DND-41 (cell line): ENCODE results near the gene TAOK1.

Experiments
- EZH2 ChIP-seq: IDR thresholded peaks from 3 replicates; pipeline ENCODE4 v1.6.1; 2012; ENCODE audit warnings: borderline replicate concordance, low read depth, mild to moderate bottlenecking, moderate library complexity, low read length, inconsistent platforms; ENCODE audit not compliant: severe bottlenecking
- TF ChIP-seq, protein P1 (sequence below): IDR thresholded peaks from 2 replicates; pipeline ENCODE4 v1.5.1; 2012; ENCODE audit warnings: borderline replicate concordance, low read length, moderate library complexity, mild to moderate bottlenecking; ENCODE audit not compliant: poor library complexity, severe bottlenecking; ENCODE audit errors: extremely low read depth

DNA sequence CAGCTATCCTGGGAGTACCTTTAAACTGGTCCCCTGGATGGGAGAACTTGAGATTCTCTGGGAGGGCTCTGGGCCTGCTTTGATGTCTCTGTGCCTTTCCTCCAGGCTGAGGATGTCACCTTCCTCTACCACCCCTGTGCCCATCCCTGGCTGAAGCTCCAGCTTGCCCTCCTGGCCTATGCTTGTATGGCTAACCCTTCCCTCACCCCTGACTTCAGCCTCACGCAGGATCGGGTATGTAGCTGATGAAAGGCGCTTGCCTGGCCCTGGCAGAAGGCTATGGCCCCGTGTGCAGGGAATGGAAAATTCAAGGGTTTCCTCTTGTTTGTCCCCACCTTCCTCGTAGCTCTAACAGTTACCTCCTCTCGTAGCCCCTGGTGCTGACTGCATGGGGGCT, 181.3 kb downstream of the TAOK1 start:
- TF ChIP-seq, protein P1, sequence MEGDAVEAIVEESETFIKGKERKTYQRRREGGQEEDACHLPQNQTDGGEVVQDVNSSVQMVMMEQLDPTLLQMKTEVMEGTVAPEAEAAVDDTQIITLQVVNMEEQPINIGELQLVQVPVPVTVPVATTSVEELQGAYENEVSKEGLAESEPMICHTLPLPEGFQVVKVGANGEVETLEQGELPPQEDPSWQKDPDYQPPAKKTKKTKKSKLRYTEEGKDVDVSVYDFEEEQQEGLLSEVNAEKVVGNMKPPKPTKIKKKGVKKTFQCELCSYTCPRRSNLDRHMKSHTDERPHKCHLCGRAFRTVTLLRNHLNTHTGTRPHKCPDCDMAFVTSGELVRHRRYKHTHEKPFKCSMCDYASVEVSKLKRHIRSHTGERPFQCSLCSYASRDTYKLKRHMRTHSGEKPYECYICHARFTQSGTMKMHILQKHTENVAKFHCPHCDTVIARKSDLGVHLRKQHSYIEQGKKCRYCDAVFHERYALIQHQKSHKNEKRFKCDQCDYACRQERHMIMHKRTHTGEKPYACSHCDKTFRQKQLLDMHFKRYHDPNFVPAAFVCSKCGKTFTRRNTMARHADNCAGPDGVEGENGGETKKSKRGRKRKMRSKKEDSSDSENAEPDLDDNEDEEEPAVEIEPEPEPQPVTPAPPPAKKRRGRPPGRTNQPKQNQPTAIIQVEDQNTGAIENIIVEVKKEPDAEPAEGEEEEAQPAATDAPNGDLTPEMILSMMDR = no peak
- TF ChIP-seq EZH2 = no peak
